HG03064 (cell line): ENCODE results near the gene DIPK1A.
"Not testable (repeated sequence)": the region's sequence is repeated elsewhere in the genome, so short reads cannot be mapped to it uniquely, and the experiment has no call there.

Experiments used
- ATAC-seq: cut with Tn5 transposase; IDR thresholded peaks from one replicate; pipeline ENCODE4 v1.9.1; 2021; ENCODE audit warnings: low read depth; ENCODE audit not compliant: unreplicated experiment

DIPK1A gene

DNA sequence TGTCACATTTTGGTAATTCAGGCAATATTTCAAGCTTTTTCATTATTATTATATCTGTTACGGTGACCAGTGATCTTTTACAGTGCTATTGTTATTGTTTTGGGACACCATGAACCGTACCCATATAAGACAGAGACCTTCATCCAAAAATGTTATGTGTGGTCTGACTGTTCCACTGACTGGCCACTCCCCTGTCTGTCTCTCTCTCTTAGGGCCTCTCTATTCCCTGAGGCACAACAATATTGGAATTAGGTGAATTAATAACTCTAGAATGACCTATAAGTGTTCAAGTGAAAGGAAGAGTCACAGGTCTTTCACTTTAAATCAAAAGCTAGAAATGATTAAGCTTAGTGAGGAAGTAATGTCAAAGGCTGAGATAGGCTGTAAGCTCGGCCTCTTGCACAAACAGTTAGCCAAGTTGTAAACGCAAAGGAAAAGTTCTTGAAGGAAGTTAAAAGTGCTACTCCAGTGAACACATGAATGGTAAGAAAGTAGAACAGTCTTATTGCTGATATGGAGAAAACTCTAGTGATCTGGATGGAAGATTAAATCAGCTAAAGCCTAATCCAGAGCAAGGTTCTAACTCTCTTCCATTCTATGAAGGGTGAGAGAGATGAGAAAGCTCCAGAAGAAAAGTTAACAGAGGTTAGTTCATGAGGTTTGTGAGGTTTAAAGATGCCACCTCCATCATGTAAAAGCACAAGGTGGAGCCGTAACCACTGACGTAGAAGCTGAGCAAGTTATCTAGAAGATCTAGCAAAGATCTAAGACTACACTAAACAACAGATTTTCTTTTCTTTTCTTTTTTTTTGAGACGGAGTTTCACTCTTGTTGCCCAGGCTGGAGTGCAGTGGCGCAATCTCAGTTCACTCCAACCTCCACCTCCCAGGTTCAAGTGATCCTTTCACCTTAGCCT, 19.7 kb upstream of the DIPK1A start:
- peak; percentile 56 for ATAC-seq

DNA sequence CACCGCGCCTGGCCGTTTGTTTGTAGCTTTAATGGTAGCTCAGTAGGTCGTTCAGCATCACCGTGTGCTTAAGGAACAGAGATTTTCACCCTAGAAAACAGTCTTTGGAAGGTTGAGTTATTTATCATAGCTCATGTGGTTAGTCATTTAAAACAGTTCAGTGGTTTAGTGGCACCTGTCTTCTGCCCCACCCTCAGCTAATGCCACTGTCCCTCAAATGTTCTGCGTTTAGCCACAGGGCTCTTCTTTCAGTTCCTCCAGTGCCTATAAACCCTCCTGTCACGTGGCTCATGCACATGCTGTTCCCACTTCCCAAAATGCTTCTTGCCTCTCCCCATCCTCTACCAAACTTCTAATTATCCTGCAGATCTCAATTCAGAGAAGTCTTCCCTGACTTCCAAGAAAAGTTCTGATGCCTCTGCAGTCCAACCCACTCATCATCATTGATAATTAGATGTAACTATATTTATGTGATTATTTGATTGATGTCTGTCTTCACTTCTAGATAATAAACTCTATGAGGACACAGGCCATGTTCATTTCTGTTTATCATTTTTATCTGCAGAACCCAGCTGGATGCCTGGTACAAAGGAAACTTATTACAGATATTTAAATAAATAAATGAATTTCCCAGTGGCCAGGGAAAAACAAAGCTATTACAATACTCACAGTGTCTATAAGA, 14.4 kb upstream of the DIPK1A start:
- peak; percentile 78 for ATAC-seq

DNA sequence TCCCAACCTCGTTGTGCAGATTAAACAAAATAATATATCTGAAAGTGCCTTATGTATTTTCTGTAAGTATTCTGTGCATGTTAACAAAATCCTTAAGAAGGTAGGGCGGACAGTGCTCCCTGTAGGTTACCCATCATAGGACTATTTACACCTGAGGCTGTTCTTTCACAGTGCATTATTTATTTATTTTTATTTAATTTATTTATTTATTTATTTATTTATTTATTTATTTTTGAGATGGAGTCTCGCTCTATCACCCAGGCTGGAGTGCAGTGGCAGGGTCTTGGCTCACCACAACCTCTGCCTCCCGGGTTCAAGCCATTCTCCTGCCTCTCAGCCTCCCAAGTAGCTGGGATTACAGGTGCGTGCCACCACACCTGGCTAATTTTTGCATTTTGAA, 12.8 kb upstream of the DIPK1A start:
- not testable (repeated sequence) for ATAC-seq

DNA sequence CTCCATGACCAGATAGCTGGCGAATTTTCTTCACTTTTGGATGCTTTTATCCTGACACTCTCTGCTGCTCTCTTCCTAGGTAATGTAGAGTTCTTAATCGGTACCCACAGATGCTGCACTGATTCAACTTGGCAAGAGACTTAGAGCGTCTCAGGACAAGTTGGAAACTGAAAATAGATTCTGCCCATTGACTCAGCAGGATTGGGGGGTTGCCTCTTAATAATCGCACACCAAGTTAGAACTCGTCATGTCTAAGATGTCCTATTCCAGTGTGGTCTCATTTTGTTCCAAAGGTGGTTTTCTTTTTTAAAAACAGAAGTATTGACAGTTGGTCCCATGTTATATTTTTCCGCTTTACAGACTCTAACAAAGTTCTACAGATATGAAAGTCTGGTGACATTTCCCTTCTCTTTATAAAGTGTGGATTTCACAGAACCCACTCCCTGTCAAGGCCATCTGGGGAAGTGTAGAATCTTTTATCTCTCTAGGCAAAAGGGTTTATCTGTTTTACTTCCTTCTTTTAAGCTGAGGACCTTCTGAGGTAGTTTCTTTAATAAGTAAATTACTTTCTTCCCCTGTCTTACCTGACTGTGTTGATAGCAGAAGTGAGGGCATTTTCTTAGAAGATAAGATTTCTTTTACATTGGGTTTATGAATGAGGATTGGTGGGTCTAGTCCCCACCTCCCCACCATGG, 12.1 kb upstream of the DIPK1A start:
- ATAC-seq, result no peak

DNA sequence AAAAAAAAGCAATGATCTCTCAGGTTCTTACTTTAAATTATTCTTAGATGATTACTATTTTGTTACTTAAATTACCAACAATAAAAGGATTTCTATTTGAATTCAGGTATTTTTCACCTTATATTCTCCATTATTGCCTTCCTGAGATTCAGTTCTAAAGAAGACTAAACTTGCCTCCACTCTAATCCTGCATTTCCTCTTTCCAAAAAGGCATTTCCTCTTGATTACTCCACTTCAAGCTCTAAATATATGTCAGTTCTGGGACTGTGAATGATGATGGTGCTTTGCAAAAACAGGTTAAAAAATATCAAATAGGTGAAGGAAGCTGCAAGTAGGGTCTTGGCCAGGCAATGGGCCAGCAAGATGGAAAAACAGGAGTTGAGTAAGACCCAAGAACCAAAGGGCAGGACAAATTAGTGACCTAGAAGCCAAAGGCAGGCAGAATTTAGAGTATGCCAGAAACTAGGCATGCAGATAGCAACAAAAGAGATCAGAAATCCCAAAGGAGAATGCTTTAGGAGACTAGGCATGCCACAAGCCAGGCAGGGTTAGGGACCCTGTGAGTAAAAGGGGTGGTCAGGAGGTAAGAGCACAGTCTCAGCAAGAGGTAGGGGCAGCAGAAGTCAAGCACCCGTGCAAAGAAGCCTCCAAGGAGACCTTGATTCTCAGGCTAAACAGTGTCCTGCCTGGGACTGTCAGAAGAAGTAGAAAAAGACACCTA, 11.3 kb upstream of the DIPK1A start:
- ATAC-seq, result no peak

DNA sequence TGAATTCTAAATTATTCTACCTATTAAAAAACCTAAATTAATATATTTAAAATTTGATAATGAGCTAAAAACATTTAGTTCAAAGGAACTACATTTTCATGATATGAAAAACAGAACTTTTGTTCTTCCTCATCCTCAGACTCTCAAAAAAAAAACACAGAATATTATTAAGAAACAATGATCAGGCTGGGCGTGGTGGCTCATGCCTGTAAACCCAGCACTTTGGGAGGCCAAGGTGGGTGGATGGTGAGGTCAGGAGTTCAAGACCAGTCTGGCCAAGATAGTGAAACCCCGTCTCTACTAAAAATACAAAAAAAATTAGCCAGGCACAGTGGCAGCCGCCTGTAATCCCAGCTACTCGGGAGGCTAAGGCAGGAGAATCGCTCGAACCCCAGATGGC, 10.7 kb upstream of the DIPK1A start:
- ATAC-seq, result not testable (repeated sequence)

DNA sequence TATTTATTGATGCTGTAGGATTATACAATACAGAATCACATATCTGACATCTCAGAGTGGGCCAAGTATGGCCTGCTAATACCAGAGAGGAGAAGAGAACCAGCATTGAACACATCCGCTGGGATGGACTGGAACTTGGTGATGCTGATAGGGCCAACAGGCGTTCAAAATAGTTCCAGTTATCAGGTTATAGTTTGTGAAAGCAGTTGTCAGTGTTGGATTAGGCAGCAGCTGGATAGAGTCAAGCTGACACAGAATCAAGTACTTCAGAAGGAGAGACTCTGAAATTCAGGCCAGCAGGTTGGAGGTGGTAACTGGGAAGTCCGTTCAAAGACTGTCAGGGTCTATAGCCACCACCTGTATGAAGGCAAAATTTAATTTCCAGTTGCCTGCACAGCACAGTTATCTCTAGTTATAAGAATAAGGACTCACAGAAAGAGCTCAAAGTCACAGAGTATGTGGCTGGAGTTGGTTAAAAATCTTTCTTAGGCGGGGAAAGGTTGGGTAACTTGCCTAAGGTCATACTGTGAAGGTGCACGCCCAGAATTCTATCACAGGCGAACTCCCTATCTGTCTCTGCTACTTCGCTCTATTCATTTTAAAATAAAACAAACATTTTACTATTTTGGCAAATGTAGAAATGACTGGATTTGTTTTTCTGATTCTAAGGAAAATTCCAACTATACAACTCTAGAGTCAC, 9.9 kb upstream of the DIPK1A start:
- no peak for ATAC-seq

DNA sequence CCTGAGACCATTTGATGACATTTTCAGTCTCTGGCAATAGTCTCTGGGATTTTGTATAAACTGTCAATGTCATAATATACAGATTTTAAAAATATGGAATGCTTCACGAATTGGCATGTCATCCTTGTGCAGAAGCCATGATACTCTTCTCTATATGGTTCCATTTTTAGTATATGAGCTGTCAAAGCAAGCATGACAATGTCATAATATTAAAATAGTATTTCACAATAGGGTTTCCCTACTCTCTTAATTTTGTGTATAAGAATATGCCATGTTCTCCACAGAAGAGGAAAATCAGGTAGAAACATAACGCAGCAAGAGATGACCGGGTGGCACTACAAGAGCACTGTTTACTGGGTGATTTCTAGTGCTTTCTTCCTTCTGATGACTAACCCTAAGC, 8.3 kb upstream of the DIPK1A start:
- no peak for ATAC-seq

DNA sequence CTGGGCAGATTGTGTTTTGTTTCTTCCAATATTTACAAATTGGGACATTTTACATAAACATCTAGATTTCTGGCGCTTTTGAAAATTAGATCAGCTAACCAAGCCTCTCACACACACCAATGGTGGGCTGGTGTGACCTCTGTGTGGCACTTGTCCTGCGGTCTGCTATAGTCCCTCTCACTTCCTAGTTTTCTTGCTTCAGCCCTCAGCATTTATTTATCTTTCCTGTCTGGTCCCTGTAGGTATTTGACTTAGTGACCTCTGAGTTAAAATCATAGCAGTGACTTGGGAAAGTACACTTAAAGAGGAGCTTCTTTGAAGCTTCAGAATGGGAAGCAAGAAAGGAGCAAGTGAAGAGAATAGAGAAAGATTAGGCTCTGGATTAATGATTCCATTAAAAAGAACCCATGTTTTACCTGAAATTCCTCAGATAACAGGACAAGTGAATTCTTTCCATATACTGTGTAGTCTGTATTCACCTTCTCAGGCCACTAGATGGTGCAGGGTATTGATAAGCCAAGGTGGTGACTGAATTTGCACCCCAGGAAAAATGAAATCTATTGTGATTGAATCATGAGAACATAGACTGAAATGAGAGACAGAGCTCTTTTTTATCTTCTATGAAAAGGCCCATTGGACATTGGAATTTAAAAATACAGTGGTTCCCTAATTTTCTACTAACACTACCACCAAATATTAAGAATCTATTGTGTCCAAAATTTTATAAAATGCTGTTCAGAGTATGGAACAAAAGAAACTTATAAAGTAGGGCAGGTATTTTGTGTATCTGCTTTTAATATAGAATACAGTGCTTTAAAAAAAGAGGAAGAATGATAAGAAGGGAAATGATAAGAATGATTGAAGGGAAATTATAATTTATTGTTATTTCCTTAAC, 7.1 kb upstream of the DIPK1A start:
- ATAC-seq, result no peak

DNA sequence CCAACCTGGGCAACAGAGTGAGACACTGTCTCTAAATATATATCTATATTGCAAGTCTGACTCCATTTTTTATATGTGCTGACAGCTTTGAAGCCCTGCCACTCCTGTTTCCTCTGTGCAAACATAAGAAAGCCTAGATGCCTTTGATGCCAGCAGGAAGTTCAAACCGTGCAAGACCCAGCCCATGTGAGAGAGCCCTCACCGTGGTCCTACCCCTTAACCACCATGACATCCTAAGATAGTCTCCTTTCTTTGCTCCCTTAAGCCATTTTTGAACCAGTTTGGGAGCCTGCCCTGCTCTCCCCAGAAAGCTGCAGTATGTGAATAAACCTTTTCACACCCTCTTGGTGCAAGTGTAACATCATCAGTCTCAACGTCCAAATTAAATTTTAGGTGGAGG, 3.7 kb upstream of the DIPK1A start:
- no peak for ATAC-seq

DNA sequence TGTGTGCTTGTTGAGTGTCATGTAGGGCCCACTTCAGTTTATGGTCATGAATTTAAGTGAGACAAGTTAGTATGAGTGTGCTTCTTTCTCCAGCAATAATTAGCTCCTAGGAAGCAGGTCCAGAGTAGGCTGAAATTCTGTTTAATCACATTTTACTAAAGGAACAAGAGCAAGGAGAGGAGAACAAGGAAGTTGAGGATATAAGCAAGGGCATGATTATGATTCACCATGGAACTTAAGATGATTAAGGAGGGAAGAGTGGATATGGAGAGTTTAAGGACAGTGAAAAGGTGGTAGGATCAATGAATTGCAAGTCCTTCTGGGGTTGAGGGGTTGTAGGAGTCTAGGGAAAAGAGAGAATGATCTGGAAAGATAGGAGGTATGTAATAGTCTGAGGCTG, 3.1 kb upstream of the DIPK1A start:
- ATAC-seq, result no peak

DNA sequence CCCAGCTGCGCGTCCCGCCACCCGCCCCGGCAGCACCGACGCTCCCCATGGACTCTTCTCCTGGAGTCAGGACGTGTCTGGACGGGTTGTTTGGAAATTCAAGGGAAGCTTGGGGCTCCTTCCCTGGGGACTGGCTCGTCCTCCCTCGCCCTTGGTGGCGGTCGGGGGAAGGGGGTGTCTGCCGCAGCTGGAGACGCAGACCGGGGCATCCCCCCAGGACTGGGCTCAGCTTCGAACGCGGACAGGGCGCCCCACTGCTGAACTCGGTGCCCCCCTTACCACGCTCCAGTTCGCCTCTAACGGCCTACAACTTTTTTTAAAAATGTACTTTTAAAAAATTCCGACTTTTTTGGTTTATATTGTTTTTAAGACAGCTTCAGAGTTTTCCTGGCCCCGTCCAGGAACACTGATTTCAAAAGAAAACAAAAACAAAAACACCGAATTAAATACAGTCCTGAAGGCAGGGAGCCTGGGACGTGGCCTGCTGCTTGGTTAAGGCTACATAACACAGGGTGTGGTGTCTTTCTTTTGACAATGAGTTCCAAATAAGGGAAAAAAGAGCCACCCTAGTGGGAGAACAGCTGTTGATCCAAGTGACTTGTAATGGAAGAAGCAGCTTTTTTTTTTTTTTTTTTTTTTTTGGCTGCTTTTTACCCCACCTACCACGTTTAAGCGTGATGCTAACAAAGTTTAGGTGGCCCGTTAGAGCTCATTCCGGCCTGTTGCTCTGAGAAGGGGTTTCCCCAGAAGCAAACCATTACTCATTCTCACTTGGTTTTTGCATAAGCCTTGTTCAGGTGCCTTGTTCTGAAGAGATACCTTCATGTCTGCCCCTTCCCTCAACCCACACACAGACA, 862 bp upstream of the DIPK1A start:
- peak; percentile 38 for ATAC-seq

DNA sequence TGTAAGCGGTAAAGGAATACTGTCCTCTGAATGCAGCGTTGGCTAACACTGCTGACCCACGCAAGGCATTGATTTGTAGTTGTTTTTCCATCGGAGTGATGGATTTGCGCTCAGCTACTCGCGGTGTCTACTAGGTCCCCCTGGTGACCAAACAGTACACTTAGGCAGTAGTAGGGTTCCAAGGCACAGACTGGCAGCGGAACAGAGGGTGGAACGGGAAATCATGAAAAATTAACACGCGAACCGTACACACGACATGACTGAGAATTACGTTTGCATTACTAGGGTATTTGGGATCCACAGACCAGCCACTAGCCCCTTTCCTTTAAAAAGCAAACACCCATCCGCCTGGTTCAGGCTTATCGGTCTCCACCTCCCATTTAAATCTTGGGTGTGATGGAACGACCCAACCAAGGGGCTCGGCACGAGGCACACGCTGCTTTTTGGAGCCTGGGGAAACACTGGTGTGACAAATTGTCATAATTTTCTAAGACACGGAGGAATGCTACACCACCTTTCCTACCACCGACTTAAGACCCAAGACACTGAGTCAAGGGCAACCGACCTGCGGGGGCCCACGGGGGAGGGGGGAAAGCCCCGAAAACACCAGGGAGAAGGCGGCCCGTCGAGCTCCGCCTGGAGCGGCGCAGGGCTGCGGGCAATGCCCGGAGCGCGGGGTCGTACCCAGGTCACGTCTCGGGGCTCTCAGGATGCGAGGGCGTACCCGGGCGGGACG, 699 bp downstream of the DIPK1A start:
- peak; percentile 9 for ATAC-seq

DNA sequence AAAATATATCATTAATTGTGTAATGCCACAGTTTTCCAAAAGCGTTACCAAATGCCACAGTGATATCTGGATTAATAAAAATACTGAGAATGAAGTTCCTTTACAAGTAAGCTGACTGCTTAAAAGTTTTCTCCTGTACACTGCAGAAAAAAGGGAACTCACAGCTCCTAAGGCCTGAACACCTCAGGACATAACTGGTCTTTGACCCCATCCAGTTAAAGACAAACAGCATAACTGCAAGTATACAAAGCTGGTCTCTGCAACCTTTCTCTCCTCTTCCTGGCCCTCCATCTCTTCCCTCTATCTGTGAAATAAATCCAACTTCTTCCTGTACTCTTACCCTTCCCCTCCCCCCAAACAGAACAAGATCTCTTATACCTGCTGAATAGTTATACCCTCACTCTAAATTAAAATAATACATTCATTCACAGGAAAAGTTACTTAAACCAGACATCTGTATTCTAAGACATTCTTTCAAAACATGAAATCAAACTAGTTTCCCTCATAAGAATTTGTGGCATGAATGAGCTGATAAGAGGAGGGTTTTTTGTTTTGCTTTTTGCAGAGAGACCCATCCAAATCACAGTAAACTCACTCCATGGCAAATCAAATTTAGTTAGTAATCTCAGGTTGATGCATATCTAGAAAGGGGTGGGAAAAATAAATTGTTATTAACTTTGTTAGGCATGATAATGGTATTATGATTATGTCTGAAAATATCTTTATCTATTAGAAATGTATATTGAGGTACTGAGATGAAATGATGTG, 2.9 kb downstream of the DIPK1A start:
- ATAC-seq, result no peak

DNA sequence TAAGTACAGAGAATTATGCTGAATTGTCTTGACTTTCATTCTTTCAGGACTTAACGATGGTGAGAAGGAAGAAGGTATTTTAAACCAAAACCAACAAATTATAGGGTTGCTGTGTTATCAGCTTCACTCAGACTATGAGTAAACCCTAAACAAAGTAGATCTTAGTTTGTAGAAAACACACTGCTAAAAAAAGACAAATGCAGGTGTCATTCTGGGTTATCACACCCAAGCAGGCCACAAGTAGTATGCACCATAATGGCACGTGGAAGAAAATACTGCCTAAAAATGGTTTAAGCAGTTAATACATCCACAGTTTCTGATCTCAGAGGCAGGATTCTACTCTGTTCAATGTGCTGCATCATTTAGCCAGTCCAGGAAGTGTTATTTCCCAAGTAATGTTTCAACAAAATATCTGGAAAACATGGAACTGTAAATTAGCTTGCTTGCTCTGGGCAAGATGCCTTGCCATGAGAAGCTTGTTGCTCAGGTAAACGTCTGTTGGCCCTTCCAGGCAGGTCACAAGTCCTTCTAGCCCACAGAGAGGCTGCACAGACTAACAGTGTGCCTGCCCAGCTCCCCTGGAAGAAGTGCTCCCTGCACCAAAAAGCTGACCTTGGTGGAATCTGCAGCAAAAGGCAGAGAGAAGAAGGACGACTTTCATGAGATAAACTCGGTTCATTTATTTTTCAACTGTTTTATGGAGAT, 4.1 kb downstream of the DIPK1A start:
- ATAC-seq, result no peak
